HL-60/S4 treated with phorbol 12-myristate 13-acetate at 8.2 ng/mL for 4 days and 3 days (cell line): ENCODE data around the gene MUC6.
"Not testable (repeated sequence)": the region's sequence is repeated elsewhere in the genome, so short reads cannot be mapped to it uniquely, and the experiment has no call there.

Experiments used
- in situ Hi-C: fragments of 300-500 bp; cut with MboI; formaldehyde crosslinking; loops from 2 replicates; pipeline ENCODE4 v1.15.0; 2022; ENCODE audit warnings: low sequenced_read_pairs

MUC6 gene

DNA sequence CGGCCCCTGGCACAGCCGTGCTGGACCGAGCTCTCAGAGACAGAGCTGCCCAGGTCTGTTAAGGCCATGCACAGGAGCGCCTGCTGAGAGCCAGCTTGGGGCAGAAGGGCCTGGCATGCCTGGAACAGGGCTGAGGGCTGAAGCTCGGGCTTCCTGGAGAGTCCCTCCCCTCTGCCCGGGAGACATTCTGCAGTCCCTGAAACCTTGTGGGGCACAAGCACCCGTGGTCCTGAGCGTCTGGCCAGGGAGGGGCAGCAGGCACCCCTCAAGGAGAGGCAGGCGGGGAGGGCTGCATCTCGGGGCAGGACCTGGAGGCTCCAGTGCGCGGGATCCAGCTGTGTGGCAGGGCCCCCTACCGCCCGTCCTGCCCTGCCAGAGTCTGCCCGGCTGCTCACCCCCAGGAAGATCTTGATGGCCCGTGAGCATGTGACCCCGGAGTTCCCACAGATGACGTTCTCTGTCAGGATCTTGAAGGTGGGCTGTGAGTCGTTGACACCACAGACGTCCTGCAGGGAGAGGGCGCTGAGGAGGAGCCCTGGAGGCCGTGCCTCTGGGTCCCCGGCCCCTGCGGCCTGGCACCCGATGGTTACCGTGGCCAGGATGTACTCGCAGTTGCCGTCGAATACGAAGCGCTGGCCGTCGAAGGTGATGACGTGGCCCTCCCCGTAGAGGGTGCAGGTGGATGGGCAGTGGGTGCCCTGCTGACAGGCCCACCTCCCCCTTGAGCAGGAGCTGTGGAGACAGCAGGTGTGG is 10.9 kb downstream of the MUC6 start:
- in situ Hi-C loops: no loop called here

DNA sequence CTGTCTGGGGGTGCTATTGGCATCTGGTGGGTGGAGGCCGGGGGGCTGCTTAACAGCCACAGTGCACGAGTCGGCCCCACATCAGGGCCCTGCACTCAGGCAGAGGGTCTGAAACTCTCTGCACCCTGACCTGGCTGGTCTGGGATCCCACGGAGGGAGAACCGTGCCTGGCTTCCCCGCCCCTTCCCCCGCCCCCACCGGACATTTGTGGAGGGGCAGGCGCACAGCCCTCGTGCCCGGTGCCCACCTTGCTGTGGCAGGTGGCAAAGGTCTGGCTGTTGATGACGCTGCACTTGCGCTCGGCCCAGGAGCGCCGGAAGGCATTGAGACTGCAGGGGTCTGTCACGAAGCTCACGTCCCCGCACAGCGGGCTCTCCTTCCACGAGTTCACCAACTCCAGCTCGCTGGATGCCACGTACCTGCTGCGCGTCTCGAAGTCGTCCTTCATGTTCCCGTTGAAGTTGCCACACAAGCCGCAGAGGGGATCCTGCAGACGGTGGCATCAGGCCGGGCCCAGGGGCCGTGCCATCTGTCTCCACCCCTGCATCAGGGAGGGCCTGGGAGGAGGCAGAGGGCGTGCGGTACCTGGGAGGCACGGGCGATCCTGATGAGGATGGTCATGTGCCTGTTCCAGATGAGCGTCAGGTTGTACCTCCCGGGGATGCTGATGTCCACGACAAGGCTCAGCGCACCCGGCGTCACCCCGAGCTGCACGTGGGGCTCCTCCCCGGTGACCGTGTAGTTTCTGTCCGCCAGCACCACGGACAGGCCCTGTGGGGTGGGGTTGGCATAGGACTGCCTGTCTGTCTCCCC is 11.7 kb downstream of the MUC6 start:
- in situ Hi-C loops: no loop called here

GRCh38 chr11:1023811-1024596 is 12.5 kb downstream of the MUC6 start:
- in situ Hi-C loops: no loop called here

DNA sequence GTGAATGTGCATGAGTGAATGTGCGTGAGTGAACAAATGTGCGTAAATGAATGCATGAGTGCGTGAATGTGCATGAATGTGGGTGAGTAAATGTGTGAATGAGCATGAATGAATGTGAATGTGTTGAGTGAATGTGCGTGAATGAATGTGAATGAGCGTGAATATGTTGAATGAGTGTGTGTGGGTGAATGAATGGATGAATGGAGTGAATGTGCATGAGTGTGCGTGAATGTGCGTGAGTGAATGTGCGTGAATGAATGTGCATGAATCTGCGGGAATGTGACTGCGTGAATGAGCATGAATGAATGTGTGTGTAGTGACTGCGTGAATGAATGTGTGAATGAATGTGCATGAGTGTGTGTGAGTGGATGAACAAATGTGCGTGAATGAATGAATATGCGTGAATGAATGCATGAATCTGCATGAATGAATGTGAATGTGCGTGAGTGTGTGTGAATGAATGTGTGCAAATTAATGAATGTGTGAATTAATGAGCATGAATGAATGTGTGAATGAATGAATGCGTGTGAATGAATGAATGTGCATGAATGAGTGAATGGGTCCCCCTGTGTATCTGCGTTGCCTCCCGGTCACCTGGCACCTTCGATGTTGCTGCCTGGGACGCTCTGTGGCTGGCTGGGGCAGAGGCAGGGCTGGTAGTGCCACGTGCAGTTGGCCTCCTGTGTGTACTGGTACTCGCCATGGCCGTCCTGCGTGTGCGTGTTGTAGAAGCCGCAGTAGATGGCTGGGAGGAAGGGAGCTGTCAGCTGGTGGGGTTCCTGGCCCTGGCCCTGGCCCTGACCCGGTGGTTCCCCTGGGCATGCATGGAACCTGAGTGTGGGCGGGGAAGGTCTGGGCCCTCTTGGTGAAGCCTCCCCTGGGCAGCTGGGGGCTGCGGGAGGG is 13.4 kb downstream of the MUC6 start:
- in situ Hi-C loops: no loop called here

GRCh38 chr11:1022411-1022810 is 14.1 kb downstream of the MUC6 start:
- in situ Hi-C loops: no loop called here

GRCh38 chr11:1020211-1020905 is 16.2 kb downstream of the MUC6 start:
- in situ Hi-C loops: no loop called here

DNA sequence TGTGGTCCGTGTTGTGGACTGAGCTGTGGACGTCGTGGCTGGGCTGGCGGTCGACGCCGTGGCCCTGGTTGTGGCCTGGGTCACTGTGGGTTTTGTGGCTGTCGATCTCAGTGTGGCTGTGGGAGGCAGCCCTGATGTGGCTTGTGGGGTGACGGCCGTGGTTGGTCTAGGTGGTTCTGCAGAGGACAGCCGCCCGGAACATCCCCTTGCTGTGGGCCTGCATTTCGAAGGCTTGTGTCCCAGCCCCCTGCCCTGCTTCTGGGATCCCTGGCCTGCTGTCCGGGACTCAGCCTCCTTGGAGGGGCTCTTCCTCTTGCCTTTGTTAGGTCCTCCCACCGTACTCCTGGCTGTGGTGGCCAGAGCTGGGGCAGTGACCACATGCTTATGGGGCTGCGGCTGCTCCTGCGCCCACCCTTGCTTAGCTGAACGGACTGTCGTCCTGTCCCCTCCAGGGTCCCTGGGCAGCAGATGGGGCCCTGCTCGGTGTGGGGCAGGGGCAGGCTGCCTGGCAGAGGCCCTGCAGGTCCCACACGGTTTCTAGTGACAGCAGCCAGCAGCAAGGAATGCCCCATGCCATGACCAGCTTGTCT is 17.1 kb downstream of the MUC6 start:
- in situ Hi-C loops: no loop called here

DNA sequence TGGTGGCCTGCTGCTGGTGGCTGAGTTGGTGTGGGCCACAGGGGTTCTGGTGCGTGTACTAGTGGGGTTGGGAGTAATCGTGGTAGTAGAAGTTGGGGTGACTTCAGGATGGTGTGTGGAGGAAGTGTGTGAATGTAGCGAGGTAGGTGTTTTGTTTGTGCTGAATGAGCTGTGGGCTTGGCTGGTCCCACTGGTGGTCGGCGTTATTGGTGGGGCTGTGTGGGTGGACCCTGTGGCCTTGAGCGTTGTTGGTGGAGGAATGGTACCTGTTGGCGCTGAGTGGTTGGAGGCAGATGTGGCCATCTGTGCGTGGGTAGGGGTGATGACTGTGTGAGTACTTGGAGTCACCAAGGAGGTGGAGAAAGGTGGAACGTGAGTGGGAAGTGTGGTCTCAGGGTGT is 18.4 kb downstream of the MUC6 start:
- in situ Hi-C loops: no loop called here

- in situ Hi-C loops: no loop called here
These were observed 19.1 kb downstream of the MUC6 start for GRCh38 chr11:1017269-1018005.

DNA sequence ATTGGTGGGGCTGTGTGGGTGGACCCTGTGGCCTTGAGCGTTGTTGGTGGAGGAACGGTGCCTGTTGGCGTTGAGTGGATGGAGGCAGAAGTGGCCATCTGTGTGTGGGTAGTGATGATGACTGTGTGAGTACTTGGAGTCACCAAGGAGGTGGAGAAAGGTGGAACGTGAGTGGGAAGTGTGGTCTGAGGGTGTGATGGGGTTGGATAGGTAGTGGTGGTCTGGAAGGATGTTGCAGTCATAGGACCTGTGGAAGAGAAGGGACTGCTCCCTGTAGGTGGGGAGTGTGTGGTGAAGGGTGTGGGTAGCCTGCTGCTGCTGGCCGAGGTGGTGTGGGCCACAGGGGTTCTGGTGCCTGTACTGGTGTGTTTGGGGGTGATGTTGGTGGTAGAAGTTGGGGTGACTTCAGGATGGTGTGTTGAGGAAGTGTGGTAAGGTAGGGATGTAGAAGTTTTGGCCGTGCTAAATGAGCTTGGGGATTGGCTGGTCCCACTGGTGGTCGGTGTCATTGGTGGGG is 19.9 kb downstream of the MUC6 start:
- in situ Hi-C loops: not testable (repeated sequence)

- in situ Hi-C loops: no loop called here
These were observed 20.5 kb downstream of the MUC6 start for GRCh38 chr11:1015826-1016545.

- in situ Hi-C loops: no loop called here
These were observed 21.5 kb downstream of the MUC6 start for GRCh38 chr11:1015064-1015463.

- in situ Hi-C loops: no loop called here
These were observed 22.2 kb downstream of the MUC6 start for GRCh38 chr11:1014276-1014675.

DNA sequence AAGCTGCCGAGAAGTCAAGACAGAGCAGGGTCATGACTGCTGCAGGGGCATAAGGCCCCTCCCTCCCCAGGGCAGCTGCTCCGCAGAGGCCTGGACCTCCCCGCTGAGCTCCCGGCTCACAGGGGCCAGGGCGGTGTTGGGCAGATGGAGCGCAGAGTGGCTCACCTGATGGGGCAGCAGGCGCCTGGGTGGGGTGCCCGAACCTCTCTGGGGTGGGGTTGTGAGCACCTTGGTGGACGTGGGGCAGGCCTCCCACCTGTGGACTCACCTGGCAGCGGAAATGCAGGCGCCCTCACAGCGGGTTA is 22.9 kb downstream of the MUC6 start:
- in situ Hi-C loops: no loop called here

GRCh38 chr11:1012740-1013630 is 23.5 kb downstream of the MUC6 start:
- in situ Hi-C loops: no loop called here

DNA sequence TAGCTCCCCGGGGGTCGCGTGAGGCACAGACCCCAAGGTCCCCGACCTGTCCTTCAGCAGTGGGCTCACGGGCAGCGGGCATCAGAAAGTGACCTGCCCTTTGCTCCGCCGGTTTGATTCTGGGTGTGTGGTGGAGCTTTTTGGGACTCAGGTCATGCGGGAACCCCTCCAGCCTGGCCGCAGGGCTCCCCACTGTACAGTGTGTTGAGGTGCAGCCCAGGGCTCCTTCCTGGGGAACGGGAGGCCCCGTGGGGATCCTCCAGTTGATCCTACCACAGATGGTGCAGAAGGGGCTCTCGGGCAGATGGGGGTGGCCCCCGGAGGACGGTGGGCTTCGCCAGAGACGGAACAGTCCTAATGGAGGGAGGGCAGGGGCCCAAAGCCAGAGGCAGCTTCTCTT is 24.2 kb downstream of the MUC6 start:
- in situ Hi-C loops: no loop called here

- in situ Hi-C loops: no loop called here
These were observed 25.2 kb downstream of the MUC6 start for GRCh38 chr11:1011320-1011698.
